HG03045 (cell line): ENCODE measurements around the gene AKAP6.
"Not testable (repeated sequence)": the region's sequence is repeated elsewhere in the genome, so short reads cannot be mapped to it uniquely, and the experiment has no call there.

Experiments used
- ATAC-seq: cut with Tn5 transposase; IDR thresholded peaks from one replicate; pipeline ENCODE4 v1.9.1; 2021; ENCODE audit warnings: mild to moderate bottlenecking, moderate library complexity; ENCODE audit not compliant: unreplicated experiment

Gene AKAP6

DNA sequence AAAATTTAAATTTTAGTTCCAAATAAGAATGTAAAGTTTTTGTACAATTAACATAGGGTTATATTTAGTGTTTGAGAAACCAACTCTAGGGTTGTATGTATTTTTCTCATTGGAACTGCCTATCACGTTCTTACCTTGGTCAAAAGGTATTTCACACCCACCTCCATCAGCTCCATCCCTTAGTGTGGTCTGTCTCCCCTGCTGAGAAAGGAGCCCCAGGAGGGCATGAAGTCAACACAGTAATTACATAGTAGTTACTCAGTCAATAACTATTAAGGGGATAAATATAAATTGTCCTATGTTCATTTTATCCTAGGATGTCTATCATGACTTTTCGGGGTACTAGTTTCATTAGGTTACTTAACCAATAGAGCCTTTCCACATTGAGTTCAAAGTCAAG is 106.3 kb downstream of the AKAP6 start:
- no peak for ATAC-seq

- ATAC-seq: no peak
Measured at GRCh38 chr14:32436993-32437392, 107.9 kb downstream of the AKAP6 start.

DNA sequence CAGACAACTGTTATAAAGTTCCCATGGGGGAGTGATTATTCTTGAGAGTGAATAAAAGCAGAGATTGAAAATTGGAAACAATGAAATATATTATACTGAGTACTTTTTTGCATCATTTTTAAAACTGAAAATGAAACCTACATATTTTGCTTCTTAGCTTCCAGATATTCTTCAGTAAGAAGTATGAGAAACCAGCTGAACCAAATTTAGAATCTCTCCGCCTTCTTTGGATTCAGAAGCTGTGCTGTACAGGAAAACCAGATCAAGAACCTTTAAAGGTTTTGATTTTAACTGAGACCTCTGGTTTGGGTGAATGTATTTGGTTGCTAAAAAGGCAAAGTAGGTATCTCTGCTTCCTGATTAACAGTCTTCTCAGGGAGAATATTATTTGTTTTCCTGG is 109.4 kb downstream of the AKAP6 start:
- ATAC-seq: no peak

GRCh38 chr14:32443890-32444661 is 115.0 kb downstream of the AKAP6 start:
- no peak for ATAC-seq

- ATAC-seq: no peak
Measured at GRCh38 chr14:32447371-32447770, 118.3 kb downstream of the AKAP6 start.

DNA sequence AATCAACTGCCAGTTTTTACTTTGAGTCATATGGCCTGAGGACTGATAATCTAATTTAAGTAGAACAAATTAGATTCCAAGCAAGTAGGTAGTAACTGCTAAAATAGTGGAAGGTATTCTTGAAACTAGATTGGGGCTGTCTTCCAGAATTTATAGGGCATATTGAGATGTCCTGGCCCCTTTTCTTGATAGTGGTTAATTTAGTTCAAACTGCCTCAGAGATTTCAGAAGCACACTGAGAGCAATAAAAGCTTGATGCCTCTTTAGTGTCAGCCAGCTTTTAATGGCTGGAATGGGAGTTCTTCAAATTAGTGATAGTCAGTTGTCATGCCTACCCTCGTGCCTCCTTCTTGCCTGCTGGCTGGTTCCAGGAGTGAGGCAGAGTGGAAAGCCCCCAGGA is 120.5 kb downstream of the AKAP6 start:
- no peak for ATAC-seq

DNA sequence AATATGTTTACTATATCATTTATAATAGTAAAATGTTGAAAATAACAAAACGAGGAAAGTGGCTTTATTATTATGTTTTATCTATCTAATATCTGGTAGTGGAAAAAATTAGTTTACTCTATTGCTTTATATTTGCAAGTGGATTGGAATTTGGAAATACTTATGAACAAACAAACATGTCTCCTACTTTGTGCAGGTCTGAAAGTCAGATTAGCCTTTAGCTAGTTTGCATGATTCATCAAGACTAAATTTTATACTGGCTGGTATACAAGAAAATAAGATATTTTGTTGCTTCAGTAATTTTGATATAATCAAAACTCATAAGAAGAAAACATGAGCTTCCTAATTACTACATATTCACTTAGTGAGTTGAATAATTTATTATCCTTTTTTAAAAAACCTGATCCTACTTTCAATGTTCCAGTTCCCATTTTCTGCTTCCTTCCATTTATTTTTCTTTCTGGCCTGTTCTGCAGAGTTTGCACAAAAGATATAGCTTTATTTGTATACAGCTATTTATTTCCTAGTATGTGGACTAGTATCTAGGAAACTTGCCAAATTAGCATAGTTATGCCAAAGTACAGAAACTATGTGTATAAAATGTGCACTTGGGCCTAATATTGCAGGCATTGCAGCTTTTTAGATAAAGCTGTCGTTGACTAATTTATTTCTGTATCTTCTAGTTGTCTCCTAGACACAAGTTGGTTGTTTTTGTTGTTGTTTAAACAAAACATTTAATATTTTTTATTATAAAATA is 122.0 kb downstream of the AKAP6 start:
- ATAC-seq: no peak

- no peak for ATAC-seq
Measured at GRCh38 chr14:32453857-32454810, 125.0 kb downstream of the AKAP6 start.

DNA sequence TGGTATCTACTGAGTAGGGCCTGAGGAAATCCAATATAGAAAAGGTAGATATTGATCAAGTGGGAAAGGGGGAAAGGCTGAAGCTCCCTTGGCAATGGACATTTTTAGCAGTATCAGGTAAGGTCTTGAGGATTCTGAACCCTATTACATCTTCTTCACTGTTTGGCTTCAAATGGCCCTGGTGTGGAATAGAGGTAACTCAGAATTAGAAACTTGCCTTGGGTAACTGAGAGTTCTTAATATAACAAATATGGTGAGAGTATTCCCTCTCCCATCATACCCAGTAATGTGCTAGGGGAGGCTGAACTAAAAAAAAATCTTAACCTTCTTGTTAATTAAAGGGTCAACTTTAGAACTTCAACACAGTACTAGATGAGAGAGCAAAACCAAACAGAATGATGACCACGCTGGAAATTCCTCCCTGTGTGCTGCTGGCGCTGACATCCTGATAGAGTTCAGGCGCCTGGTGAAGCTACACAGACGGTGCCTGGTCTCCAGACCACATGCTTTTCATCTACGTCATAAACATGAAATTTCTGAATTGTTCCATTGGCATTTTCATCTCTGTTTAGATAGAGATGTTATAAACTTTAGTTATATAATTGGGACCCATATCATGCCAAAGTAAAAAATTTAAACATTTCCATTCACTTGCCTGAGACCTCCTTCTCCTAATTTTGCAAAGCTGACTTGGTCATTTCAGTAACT is 128.3 kb downstream of the AKAP6 start:
- no peak for ATAC-seq

GRCh38 chr14:32458720-32459119 is 129.6 kb downstream of the AKAP6 start:
- ATAC-seq: no peak

DNA sequence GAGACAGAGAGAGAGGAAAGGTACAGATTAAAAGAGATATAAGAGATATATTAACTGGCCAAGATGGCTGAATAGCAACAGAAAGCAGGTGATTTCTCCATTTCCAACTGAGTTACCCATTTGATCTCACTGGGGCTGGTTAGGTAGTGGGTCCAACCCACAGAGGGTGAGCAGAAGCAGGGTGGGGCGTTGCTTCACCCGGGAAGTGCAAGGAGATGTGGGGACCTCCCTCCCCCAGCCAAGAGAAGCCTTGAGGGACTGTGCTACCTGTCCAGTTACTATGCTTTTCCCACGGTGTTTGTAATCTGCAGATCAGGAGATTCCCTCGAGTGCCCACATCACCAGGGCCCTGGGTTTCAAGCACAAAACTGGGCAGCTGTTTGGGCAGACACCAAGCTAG is 131.2 kb downstream of the AKAP6 start:
- no peak for ATAC-seq

DNA sequence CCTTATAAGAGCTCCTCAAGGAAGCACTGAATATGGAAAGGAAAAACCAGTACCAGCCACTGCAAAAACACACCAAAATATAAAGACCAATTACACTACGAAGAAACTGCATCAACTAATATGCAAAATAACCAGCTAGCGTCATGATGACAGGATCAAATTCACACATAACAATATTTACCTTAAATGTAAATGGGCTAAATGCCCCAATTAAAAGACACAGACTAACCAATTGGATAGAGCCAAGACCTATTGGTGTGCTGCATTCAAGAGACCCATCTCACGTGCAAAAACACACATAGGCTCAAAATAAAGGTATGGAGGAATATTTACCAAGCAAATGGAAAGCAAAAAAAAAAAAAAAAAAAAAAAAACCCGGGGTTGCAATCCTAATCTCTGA is 133.5 kb downstream of the AKAP6 start:
- ATAC-seq: not testable (repeated sequence)

GRCh38 chr14:32468955-32469354 is 139.9 kb downstream of the AKAP6 start:
- ATAC-seq: no peak

DNA sequence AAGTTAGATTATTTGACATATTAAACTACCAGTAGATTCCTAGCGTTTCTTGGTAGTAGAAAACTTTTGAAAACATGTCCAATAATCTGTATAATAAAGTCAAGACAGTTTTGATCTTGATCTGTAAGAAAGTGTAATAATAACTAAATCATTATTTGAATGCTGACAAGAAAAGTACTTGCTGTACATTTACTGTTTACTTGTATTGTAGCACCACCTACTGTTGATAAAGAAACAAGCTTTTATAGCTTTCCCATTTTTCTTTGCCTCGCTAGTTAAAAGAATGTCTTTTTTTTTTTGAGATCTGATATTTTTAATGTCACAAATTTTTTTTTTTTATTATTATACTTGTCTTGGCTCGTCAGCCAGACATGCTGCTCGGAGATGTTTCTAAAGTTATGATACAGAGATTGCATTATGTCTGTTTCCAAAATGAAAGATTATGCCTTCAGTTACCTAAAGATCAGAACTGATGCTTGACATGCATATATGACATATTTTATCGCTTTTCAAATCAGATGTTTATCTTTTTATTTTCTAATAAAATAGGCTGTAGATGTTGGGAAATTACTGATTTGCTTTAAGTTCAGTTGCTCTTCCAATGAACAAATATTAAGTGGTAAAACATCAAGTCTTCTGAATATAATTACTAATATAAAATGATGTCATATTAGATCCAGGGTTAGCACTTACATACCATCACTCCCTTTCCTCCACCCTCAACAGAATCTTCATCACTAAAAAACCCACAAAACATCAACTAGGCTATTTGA is 140.5 kb downstream of the AKAP6 start:
- no peak for ATAC-seq

DNA sequence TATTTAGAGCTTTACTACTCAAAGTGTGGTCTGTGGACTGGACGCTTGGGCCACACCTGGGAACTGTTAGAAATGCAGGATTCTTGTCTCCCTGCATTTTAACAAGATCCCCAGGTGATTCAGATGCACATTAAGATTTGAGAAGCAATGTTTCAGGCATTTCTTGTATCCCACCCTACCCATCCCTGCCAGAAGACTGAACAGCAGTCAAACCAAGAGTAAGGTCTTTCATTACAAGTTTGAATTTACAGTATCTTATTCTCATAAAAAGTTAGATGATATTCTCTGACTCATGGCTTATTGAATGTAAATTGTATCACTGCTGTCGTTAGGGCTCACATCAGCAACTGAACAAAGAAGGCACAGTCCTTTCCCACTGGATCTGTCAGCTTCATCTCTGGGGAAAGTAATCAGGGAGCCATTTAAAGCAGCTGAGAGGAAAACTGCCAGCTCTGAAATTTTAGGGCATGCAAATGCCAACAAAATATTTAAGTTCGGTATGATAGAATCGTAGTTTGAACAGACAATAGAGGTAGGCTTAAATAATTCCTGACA is 141.1 kb downstream of the AKAP6 start:
- ATAC-seq: no peak

GRCh38 chr14:32471181-32471580 is 142.1 kb downstream of the AKAP6 start:
- no peak for ATAC-seq

DNA sequence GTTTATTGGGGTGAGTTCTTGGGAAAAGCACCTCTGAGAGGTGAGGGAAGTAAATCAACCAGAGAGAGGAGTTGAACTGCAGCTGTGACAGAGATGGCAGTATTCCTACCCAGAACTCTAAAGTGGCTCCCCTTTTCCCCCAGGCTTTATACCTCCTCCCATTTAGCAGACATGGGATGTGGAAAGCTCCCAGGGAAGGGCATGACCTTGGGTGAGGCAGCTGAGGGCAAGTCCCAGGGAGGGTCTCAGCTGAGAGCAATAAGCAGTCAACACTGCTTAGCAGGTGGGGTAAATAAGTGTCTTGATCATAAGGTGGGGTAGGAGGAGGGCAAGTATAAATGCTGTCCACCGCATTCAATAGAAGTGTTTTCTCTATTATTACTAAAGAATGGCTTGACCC is 143.0 kb downstream of the AKAP6 start:
- ATAC-seq: no peak

DNA sequence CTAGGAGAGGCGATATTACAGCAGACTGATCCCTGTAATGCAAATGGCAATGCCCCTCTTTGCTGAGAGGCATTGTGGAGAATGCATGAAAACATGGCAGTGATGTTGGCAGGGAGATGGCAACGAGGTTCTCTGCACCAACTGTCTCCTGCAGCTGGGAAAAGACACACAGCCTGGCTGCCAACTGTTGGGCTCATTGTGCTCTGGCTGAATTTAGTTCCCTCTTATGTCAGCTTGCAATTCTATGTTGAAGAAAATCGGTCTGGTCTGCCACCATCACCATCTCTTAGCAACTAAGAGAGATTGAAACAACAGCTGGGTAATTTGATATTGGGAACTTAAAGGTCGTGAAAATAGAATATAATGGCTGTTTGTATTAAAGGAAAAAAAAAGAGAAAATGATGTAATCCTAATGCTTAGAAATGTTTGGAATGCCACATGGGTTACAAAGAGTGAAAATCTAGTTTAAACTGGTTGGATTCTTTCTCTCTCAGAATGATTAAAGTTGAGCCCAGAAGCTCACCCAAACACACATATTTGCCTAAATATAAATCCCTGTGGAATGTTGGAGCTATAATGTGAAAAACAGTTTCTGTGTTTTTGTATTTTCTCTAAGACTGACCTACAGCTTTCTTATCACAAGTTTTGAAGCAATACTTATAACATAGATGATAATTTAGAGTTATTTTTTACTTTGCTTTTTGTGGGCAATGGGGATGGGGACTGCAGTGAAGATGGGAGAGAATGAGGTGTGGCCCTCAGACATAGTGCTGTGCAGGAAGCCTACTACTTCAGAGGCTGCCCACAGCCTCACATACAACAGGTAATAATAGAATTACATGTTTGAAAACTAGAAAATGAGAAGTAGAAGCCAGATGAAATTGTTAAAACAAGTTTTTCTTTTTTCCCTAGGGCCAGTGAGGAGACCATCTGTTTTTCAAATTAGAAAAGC is 143.7 kb downstream of the AKAP6 start:
- no peak for ATAC-seq

DNA sequence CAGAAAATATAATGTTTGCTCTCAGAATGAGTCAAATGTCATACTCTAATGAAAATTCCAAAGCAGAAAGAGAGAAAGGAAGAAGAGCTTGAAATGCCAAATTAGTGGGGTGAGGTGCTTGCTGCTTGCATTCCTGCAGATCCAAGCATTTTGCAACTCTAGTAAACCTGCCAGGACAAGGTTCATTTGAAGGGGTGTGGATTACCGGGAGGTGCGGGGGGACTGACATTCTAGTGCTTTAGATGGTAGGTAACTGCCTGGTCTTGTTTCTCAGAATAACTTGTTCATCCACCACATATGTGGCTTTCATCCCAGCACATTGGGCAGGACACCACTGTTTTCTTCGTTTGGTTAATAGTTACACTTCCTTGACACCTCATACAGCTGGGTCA is 144.4 kb downstream of the AKAP6 start:
- ATAC-seq: no peak
